NT2/D1 (cell line): ENCODE results near the gene MED1.

ENCODE experiments used
- YY1 ChIP-seq: IDR thresholded peaks from 2 replicates; pipeline ENCODE4 v1.6.1; 2011; ENCODE audit not compliant: insufficient read length, insufficient read depth
- ZNF274 ChIP-seq: IDR thresholded peaks from 2 replicates; pipeline ENCODE4 v1.6.1; 2011; ENCODE audit warnings: mild to moderate bottlenecking, low read depth, low read length

DNA sequence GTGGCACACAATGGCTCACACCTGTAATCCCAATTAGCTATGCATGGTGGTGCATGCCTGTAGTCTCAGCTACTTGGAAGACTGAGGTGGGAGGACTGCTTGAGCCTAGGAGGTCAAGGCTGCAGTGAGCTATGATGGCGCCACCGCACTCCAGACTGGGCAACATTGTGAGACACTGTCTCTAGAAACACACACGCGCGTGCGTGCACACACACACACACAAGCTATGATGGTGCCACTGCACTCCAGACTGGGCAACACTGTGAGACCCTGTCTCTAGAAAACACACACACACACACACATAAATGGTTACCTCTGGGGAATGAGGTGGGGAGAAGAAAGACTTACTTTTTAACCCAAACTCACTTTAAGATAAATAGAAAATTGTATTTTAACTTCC is 66.0 kb downstream of the MED1 start:
- TF ChIP-seq YY1 (no peak), ZNF274 (no peak)
